ENCODE measurements around the gene TNFRSF25. TPM values are rescaled to one million over a fixed set of nuclear protein-coding genes. Genes with fewer than 3 reads are reported as not detected.

The TNFRSF25 gene
- total and polyA plus RNA-seq, 2 experiments from 2014 or later = 13.6 to 25.3 TPM

- TF ChIP-seq CTCF (conservative IDR thresholded peaks at IDR 0.05; ENCODE audit: low read depth in 2 of 2) (no peak), EZH2phosphoT487 (IDR thresholded peaks at IDR 0.05; ENCODE audit: unreplicated experiment) (no peak), JUNB (IDR thresholded peaks at IDR 0.05; ENCODE audit: unreplicated experiment) (no peak), STAT1 (IDR thresholded peaks at IDR 0.05; ENCODE audit: unreplicated experiment) (no peak)
Observed at GRCh38 chr1:6496365-6496721, 30.4 kb upstream of the TNFRSF25 start (continued).

GRCh38 chr1:6495540-6496364, 29.8 kb upstream of the TNFRSF25 start:
- peak; percentile 13 for ATAC-seq

More at GRCh38 chr1:6495540-6496364, 29.8 kb upstream of the TNFRSF25 start:
- Histone ChIP-seq H3K4me2 (peak overlapping the region; percentile 99), H3F3A (replicated peaks; ENCODE audit: low read depth) (peaks cover 14% of the 10 kb centered on the region), H3K79me2 (replicated peaks; ENCODE audit: insufficient read depth) (no peaks in the 10 kb centered on the region), H3K4me3 (peak overlapping the region; percentile 85), H3K27ac (ENCODE audit: low read depth) (no peak overlapping the region), H3K36me3 (ENCODE audit: insufficient read depth) (no peaks in the 10 kb centered on the region), H3K9me2 (ENCODE audit: insufficient read depth) (no peaks in the 10 kb centered on the region), H2AFZ (no peak overlapping the region), H3K4me1 (ENCODE audit: insufficient read depth) (peaks cover 33% of the 10 kb centered on the region), H3K27me3 (ENCODE audit: insufficient read depth) (peaks cover 30% of the 10 kb centered on the region), H4K20me1 (replicated peaks; ENCODE audit: insufficient read depth) (no peaks in the 10 kb centered on the region)
- DNase-seq (ENCODE audit: low spot score) = peak; percentile 78
- Mint-ChIP-seq H3K27me3 (ENCODE audit: insufficient read depth, low read depth, poor library complexity) (peaks cover 32% of the 10 kb centered on the region), H3K4me3 (peak overlapping the region; percentile 72), H3K4me1 (peaks cover 34% of the 10 kb centered on the region), H3K27ac (no peak overlapping the region), H3K9me3 (no peaks in the 10 kb centered on the region), H3K36me3 (ENCODE audit: low read depth) (no peaks in the 10 kb centered on the region)
- TF ChIP-seq JUNB (IDR thresholded peaks at IDR 0.05; ENCODE audit: unreplicated experiment) = no peak
- no peak for TF ChIP-seq NANOG (IDR thresholded peaks at IDR 0.05; ENCODE audit: borderline replicate concordance)
- TF ChIP-seq CTCF (conservative IDR thresholded peaks at IDR 0.05; ENCODE audit: low read depth in 2 of 2) = no peak
- TF ChIP-seq REST (IDR thresholded peaks at IDR 0.05; ENCODE audit: unreplicated experiment) = no peak
- TF ChIP-seq STAT1 (IDR thresholded peaks at IDR 0.05; ENCODE audit: unreplicated experiment) = no peak
- TF ChIP-seq ETS1 (IDR thresholded peaks at IDR 0.05) = no peak
- TF ChIP-seq EZH2phosphoT487 (IDR thresholded peaks at IDR 0.05; ENCODE audit: unreplicated experiment) = no peak
- no peak for TF ChIP-seq EZH2 (IDR thresholded peaks at IDR 0.05; ENCODE audit: low read depth, unreplicated experiment)
- no peak for TF ChIP-seq ZNF331 (CRISPR knock-in tag; IDR thresholded peaks at IDR 0.05; ENCODE audit: low read depth)

Measured in GM23338 (cell line).